Large intestine (tissue), 3 donors: ENCODE measurements around the gene ELFN1. TPM values are rescaled to one million over a fixed set of nuclear protein-coding genes. Genes with fewer than 3 reads are reported as not detected.

Experiments
- DNase-seq, 2 donors: peaks; one replicate each; pipeline versions ENCODE4 v3.0.0 to v3.0.0-alpha.2; 2013
- H3K27ac ChIP-seq: one replicate; pipeline ENCODE4 v1.5.1; 2013; ENCODE audit warnings: low read length
- H3K27me3 ChIP-seq: 2 replicates; pipeline ENCODE4 v1.6.1; 2013; ENCODE audit warnings: low read length; ENCODE audit not compliant: control insufficient read depth, insufficient read depth
- H3K36me3 ChIP-seq: 2 replicates; pipeline ENCODE4 v1.6.1; 2013; ENCODE audit warnings: low read length; ENCODE audit not compliant: control insufficient read depth, insufficient read depth
- H3K4me1 ChIP-seq: one replicate; pipeline ENCODE4 v1.6.1; 2013; ENCODE audit warnings: low read length; ENCODE audit not compliant: control insufficient read depth, insufficient read depth
- H3K4me3 ChIP-seq: one replicate; pipeline ENCODE4 v1.5.1; 2013; ENCODE audit warnings: low read length
- H3K9me3 ChIP-seq: one replicate; pipeline ENCODE4 v1.6.1; 2013; ENCODE audit warnings: mild to moderate bottlenecking, low read depth, low read length, moderate library complexity; ENCODE audit not compliant: control insufficient read depth
- whole genome bisulfite sequencing: methylation state at CpG from one replicate; pipeline ENCODE4 v1.1.5; 2013; ENCODE audit warnings: low lambda C conversion rate; ENCODE audit not compliant: insufficient coverage; 5-methylcytosine and 5-hydroxymethylcytosine counted together
- polyA plus RNA-seq: library from polyadenylated mRNA; unstranded; fragments of 120-200 nt; gene quantifications from one replicate; pipeline ENCODE4 v1.2.1, GENCODE V29; 2013

ELFN1 gene
- polyA plus RNA-seq, 1 donor = 2.3 TPM

DNA sequence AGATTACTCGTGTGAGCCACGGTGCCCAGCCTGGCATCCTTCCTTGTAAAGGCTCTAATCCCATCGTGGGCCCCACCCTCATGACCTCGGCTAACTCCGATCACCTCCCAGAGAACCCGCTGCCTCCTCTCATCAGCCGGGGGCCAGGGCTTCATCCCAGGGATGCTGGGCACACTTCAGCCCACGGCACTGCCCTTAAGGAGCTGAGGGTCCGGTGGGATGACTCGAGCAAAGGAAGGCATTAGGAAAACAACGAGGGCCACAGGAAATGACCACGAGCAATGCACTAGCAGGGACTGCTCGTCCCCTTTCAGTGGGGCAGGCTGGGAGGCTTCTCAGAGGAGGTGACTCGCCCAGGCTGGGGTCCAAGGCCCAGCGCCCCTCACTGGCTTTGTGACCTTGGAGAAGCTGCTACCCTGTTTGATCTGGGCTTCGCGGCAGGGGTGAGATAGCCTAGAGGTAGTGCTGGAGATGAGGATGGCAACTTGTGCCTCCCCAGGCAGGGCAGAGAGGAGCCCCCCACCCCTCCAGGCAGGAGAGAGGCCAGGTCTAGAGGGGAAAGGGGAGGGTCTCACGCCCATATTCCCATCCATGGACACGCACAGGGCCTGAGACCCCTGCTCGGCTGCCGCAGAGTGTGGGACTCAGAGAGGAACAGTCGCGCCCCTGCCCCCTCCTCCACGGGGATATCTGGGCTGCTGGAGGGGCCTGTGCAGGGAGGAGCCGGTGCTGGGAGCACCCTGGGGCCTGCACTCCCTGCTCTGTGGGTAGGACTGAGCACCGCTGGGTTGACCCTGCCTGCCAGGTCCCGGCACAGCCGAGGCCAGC is 26.8 kb downstream of the ELFN1 start:
- Histone ChIP-seq H3K4me3 (no peak overlapping the region), H3K27me3 (peaks cover 2% of the 10 kb centered on the region)
- DNase-seq = no peak

GRCh38 chr7:1697499-1698125 is 27.5 kb downstream of the ELFN1 start:
- H3K9me3 ChIP-seq = no peaks in the 10 kb centered on the region
- peaks cover 2% of the 10 kb centered on the region for H3K27me3 ChIP-seq
- H3K4me1 ChIP-seq = no peaks in the 10 kb centered on the region
- no peak overlapping the region for H3K27ac ChIP-seq
- no peaks in the 10 kb centered on the region for H3K36me3 ChIP-seq
- DNase-seq = no peak
- 92% methylated on average over 2 of the region's 18 CpGs for WGBS
- H3K4me3 ChIP-seq = no peak overlapping the region

More for the DNA sequence above, 26.8 kb downstream of the ELFN1 start:
- WGBS = no CpG with 5 or more reads among the region's 28 CpGs
- H3K9me3 ChIP-seq = no peaks in the 10 kb centered on the region
- H3K4me1 ChIP-seq = no peaks in the 10 kb centered on the region
- H3K36me3 ChIP-seq = no peaks in the 10 kb centered on the region
- no peak overlapping the region for H3K27ac ChIP-seq

GRCh38 chr7:1698201-1698600 is 28.1 kb downstream of the ELFN1 start:
- WGBS = 48% methylated on average over 2 of the region's 9 CpGs
- H3K4me1 ChIP-seq = no peaks in the 10 kb centered on the region
- H3K27me3 ChIP-seq = peaks cover 2% of the 10 kb centered on the region
- H3K27ac ChIP-seq = no peak overlapping the region
- no peaks in the 10 kb centered on the region for H3K36me3 ChIP-seq
- H3K4me3 ChIP-seq = no peak overlapping the region
- DNase-seq = no peak
- no peaks in the 10 kb centered on the region for H3K9me3 ChIP-seq

DNA sequence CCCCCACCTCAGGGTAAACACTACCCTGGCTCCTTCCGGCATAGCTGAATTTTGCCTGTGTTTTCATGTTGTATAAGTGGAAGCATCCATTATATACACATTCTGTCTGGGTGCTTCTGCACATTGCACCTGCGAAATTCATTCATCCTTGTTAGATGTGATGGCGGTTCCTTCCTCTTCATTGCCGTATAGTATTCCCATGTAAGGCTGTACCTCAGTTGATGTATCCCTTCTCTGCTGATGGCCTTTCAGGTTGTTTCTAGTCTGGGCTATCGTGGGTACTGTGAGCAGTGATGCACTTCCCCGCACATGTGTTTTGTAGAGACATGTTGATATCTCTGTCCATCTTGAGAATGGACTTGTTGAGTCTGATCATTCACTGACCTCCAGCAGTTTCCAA is 28.9 kb downstream of the ELFN1 start:
- H3K9me3 ChIP-seq = no peaks in the 10 kb centered on the region
- H3K4me1 ChIP-seq = no peaks in the 10 kb centered on the region
- DNase-seq = no peak
- no peaks in the 10 kb centered on the region for H3K36me3 ChIP-seq
- WGBS = no CpG with 5 or more reads among the region's 6 CpGs
- no peak overlapping the region for H3K27ac ChIP-seq
- no peak overlapping the region for H3K4me3 ChIP-seq
- peaks cover 2% of the 10 kb centered on the region for H3K27me3 ChIP-seq

DNA sequence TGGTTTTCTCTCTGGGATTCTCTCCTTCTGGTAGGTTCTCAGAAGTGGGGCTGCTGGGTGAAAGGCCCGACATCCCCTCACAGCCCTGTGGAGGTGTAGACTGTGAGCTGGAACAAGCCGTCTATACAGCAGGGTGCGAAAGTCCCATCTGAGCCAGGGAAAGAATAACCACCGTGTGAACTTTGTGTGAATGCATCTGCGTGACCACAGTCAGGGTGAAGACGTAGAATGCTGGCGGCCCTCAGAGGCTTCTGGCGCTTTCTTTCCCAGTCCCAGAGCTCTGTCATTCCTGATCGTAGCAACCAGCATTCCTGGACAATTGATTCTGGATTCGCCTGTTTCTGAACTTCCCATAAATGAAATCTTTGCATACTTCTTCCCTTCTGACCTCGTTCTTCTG is 30.0 kb downstream of the ELFN1 start:
- Histone ChIP-seq H3K4me1 (no peaks in the 10 kb centered on the region), H3K27ac (no peak overlapping the region), H3K9me3 (no peaks in the 10 kb centered on the region), H3K36me3 (no peaks in the 10 kb centered on the region), H3K27me3 (no peaks in the 10 kb centered on the region), H3K4me3 (no peak overlapping the region)
- WGBS = 80% methylated on average over 1 of the region's 11 CpGs
- DNase-seq = no peak

DNA sequence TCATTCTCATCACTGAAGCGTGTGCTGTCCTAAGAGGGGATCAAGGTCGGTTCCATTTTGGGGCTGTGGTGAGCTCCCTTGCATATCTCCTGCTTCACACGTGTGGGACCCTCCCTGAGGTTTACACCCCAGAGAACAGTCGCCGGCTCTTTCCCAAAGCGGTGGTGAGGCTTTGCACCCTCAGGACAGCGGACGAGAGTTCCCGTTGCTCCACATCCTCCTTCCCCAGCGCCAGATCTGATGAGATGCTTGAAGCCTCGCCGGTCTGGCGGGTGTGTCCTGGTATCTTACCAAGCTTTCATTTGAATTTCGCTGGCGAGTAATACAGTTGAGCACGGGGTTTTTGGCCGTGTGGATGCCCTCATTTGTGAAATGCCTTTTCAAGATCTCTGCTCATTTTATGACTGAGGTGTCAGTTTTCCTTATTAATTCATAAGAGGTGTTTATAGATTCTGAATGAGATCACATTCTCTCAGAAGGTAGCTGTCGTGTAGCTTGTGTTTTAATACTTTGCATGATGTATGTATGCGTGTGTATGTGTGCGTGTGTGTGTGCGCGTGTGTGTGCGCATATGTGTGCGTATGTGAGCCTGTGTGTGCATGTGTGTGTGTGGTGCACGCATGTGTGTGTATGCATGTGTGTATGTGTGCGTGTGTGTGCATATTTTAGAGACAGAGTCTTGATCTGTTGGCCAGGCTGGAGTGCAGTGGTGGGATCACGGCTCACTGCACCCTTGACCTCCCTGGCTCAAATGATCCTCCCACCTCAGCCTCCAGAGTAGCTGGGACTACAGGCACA is 30.7 kb downstream of the ELFN1 start:
- 92% methylated on average over 4 of the region's 27 CpGs for WGBS
- H3K27ac ChIP-seq = no peak overlapping the region
- H3K4me1 ChIP-seq = no peaks in the 10 kb centered on the region
- no peak overlapping the region for H3K4me3 ChIP-seq
- H3K9me3 ChIP-seq = no peaks in the 10 kb centered on the region
- DNase-seq = no peak
- no peaks in the 10 kb centered on the region for H3K36me3 ChIP-seq
- H3K27me3 ChIP-seq = no peaks in the 10 kb centered on the region

- no peaks in the 10 kb centered on the region for H3K9me3 ChIP-seq
- DNase-seq = no peak
- no peaks in the 10 kb centered on the region for H3K36me3 ChIP-seq
- no peaks in the 10 kb centered on the region for H3K4me1 ChIP-seq
- WGBS = 93% methylated on average over 3 of the region's 4 CpGs
- no peaks in the 10 kb centered on the region for H3K27me3 ChIP-seq
- no peak overlapping the region for H3K27ac ChIP-seq
- no peak overlapping the region for H3K4me3 ChIP-seq
Measured at GRCh38 chr7:1702652-1703051, 32.6 kb downstream of the ELFN1 start.

DNA sequence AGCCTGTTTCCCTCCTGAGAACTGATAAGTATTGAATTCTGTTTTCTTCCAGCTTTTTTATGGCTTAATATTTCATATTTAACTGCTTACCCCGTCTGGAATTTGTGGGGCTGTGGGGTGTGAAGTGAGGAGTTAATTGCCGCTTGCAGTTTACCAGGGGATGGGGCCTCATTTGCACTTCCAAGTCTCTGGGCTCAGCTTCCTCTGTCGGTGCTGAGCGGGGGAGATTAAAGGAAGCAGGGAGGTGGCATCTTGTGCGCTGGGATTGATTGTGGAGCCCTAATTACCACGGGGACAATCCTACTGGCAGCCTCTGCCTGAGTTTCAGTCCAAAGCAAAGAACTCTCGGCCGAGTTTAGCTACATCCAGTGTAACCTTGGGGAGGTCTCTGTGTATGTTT is 33.4 kb downstream of the ELFN1 start:
- Histone ChIP-seq H3K9me3 (no peaks in the 10 kb centered on the region), H3K4me1 (no peaks in the 10 kb centered on the region), H3K4me3 (no peak overlapping the region), H3K36me3 (no peaks in the 10 kb centered on the region), H3K27ac (no peak overlapping the region), H3K27me3 (no peaks in the 10 kb centered on the region)
- WGBS = no CpG with 5 or more reads among the region's 8 CpGs
- DNase-seq = no peak

DNA sequence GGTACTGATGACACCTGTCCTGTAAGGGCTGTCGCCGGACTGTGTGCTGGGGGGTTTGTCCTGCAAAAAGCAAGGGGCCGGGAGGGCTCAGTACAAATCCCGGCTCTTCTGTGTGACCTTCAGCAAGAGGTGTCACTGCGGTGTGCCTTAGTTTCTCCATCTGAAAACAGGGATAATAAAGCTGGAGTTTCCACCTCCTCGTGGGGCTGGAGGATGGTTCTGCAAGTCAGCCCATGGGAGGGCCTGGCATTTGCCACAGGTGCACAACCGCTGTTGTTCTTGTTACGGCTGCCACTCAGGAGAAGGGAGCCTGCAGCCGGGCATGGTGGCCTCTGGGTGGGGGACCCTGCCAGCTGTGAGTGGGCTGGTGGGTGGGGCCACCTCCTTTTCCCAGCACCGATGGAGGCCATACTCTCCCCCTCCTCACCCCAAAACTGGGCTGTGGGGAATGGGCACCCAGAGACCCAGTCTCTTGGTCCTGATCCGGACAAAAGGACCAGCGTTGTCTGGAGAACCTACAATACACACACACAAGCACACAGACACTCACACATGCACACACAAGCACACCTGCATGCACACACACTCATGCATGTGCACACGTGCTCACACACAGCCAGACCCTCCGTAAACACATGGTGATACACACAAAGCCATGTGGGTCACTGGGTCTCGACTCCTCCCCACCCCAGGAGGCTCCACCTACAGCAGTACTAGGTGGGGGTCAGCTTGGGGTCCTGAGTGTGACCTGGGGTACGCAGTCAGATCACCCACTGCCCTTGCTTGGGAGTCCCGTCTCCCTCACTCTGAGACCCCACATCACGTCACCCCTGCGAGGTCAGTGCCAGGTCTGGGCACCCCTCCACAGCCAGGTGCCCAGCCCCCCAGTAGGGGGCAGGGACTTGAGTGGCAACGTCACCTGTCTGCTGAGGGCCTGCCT is 34.1 kb downstream of the ELFN1 start:
- no CpG with 5 or more reads among the region's 20 CpGs for WGBS
- Histone ChIP-seq H3K36me3 (no peaks in the 10 kb centered on the region), H3K27me3 (no peaks in the 10 kb centered on the region), H3K4me3 (no peak overlapping the region), H3K9me3 (no peaks in the 10 kb centered on the region), H3K27ac (no peak overlapping the region), H3K4me1 (no peaks in the 10 kb centered on the region)
- no peak for DNase-seq
